Rectal smooth muscle tissue (tissue), 1 donor: ENCODE measurements around the gene CARS1.

Experiments used
- H3K27ac ChIP-seq: one replicate; pipeline ENCODE4 v1.7.0; 2013; ENCODE audit warnings: low read depth, low read length, inconsistent platforms
- H3K27me3 ChIP-seq: one replicate; pipeline ENCODE4 v1.7.0; 2013; ENCODE audit warnings: low read length; ENCODE audit not compliant: control insufficient read depth, insufficient read depth
- H3K36me3 ChIP-seq: one replicate; pipeline ENCODE4 v1.7.0; 2013; ENCODE audit warnings: low read length; ENCODE audit not compliant: control insufficient read depth, insufficient read depth
- H3K4me1 ChIP-seq: one replicate; pipeline ENCODE4 v1.7.0; 2013; ENCODE audit warnings: low read length; ENCODE audit not compliant: control insufficient read depth, insufficient read depth
- H3K4me3 ChIP-seq: one replicate; pipeline ENCODE4 v1.7.0; 2013; ENCODE audit warnings: low read length
- H3K9ac ChIP-seq: one replicate; pipeline ENCODE4 v1.7.0; 2013; ENCODE audit warnings: low read length

Gene CARS1

GRCh38 chr11:3037945-3038271 lies 19.3 kb downstream of the CARS1 start:
- H3K27me3 ChIP-seq: no peaks in the 10 kb centered on the region
- peaks cover 34% of the 10 kb centered on the region for H3K36me3 ChIP-seq
- H3K4me3 ChIP-seq: no peak overlapping the region
- no peak overlapping the region for H3K9ac ChIP-seq
- H3K27ac ChIP-seq: no peak overlapping the region
- peaks cover 5% of the 10 kb centered on the region for H3K4me1 ChIP-seq

DNA sequence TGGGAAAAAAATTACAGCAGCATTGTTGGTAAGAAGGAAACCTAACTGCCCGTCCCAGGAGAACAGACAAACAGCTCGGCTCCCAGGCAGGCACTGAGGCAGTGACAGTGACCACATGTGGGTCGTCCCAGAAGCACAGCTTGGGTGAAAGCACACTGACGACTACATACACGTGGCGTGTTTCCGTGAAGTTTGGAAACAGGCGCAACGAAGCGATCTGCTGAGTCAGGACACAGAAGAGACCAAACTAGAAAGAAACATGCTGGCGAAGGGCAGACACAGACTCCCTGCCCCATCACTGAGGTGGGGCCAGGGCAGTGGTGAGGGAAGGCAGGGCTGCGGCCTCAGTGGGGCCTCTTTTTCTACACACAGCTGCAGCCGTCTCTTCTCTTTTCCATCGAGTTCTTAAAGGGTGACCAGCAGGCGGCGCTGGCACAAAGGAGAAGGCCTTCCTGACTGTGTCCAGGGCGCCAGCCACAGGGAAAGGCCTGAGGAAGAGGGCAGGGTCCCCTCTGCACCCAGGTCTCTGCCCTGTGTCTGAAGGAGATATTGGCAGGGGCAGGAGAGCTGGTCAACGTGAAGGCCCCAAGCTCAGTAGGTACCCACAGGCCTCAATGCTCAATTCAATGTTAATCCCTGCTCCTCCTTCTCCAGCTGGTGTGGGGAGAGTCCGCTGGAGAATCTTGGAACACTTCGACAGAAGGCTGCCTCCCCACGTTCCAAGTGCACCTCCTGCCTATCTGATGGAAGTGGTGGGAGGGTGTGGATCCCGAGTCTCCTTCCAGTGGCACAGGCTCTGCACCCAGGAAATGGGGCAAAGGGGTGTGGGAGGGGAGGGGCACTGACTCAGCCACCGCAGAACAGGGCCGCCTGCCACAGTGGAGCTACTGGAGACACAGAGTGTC lies 19.9 kb downstream of the CARS1 start:
- H3K36me3 ChIP-seq: peaks cover 34% of the 10 kb centered on the region
- H3K9ac ChIP-seq: no peak overlapping the region
- H3K4me1 ChIP-seq: no peaks in the 10 kb centered on the region
- H3K27me3 ChIP-seq: no peaks in the 10 kb centered on the region
- no peak overlapping the region for H3K27ac ChIP-seq
- H3K4me3 ChIP-seq: no peak overlapping the region

DNA sequence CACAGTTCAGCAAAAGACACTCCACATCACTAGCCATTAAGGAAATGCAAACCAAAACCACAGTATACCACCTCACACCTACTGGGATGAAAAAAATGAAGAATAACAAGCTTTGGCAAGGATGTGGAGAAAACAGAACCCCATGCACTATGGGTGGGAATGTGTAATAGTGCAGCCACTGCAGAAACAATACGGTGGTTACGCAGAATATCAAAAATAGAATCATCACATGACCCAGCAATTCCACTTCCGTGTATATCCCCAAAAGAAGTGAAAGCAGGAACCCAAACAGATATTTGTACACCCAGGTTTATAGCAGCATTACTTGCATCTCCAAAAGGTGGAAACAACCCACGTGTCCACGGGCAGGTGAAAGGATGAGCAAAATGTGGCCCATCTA lies 20.8 kb downstream of the CARS1 start:
- H3K27me3 ChIP-seq: no peaks in the 10 kb centered on the region
- no peaks in the 10 kb centered on the region for H3K4me1 ChIP-seq
- H3K27ac ChIP-seq: no peak overlapping the region
- no peak overlapping the region for H3K9ac ChIP-seq
- peaks cover 29% of the 10 kb centered on the region for H3K36me3 ChIP-seq
- no peak overlapping the region for H3K4me3 ChIP-seq

DNA sequence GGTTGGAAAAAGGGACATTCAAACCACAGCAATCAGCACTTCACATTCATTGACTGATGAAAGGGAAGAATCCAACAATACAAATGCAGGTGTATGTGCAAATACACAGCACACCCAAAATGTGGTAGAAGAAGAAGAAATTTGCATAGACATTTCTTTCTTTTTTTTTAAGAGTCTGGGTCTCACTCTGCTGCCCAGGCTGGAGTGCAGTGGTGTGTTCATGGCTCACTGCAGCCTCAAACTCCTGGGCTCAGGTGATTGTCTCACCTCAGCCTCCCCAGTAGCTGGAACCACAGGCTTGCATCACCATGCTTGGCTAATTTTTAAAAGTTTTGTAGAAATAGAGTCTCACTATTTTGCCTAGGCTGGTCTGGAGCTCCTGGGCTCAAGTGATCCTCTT lies 21.9 kb downstream of the CARS1 start:
- H3K27ac ChIP-seq: no peak overlapping the region
- H3K4me1 ChIP-seq: peaks cover under 1% of the 10 kb centered on the region
- H3K4me3 ChIP-seq: no peak overlapping the region
- no peaks in the 10 kb centered on the region for H3K27me3 ChIP-seq
- H3K36me3 ChIP-seq: peaks cover 29% of the 10 kb centered on the region
- no peak overlapping the region for H3K9ac ChIP-seq

- Histone ChIP-seq H3K9ac (no peak overlapping the region), H3K4me1 (peaks cover 2% of the 10 kb centered on the region), H3K27ac (no peak overlapping the region), H3K36me3 (peaks cover 31% of the 10 kb centered on the region), H3K27me3 (no peaks in the 10 kb centered on the region), H3K4me3 (no peak overlapping the region)
Observed at GRCh38 chr11:3030289-3031070, 26.7 kb downstream of the CARS1 start.

GRCh38 chr11:3028813-3029212 lies 28.4 kb downstream of the CARS1 start:
- H3K36me3 ChIP-seq: peaks cover 26% of the 10 kb centered on the region
- H3K4me1 ChIP-seq: peaks cover 2% of the 10 kb centered on the region
- no peak overlapping the region for H3K27ac ChIP-seq
- H3K27me3 ChIP-seq: no peaks in the 10 kb centered on the region
- H3K9ac ChIP-seq: no peak overlapping the region
- H3K4me3 ChIP-seq: no peak overlapping the region

DNA sequence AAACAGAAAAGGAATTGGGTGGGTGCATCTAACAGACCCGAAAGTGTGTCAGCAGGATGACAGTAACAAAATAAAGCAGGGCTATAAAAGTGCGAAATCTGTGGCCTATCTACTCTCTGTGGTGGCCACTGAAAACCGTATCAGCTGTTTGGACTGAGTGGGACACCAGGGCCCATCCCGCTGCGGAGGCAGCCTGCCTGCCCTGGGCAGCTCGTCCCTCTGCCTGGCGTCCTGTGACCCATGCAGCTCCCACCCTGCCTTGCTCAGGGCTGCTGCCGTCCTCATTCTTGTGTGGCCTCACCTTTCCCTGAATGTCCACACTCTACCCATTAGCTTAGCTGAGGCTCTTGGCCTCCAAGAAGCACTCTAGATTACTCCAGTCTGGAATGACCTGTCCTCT lies 30.4 kb downstream of the CARS1 start:
- no peak overlapping the region for H3K27ac ChIP-seq
- H3K4me1 ChIP-seq: peaks cover 2% of the 10 kb centered on the region
- H3K27me3 ChIP-seq: no peaks in the 10 kb centered on the region
- H3K4me3 ChIP-seq: no peak overlapping the region
- no peak overlapping the region for H3K9ac ChIP-seq
- H3K36me3 ChIP-seq: peaks cover 25% of the 10 kb centered on the region

- H3K9ac ChIP-seq: no peak overlapping the region
- H3K27ac ChIP-seq: no peak overlapping the region
- no peaks in the 10 kb centered on the region for H3K27me3 ChIP-seq
- H3K36me3 ChIP-seq: peaks cover 20% of the 10 kb centered on the region
- no peaks in the 10 kb centered on the region for H3K4me1 ChIP-seq
- no peak overlapping the region for H3K4me3 ChIP-seq
Observed at GRCh38 chr11:3022982-3023381, 34.2 kb downstream of the CARS1 start.

DNA sequence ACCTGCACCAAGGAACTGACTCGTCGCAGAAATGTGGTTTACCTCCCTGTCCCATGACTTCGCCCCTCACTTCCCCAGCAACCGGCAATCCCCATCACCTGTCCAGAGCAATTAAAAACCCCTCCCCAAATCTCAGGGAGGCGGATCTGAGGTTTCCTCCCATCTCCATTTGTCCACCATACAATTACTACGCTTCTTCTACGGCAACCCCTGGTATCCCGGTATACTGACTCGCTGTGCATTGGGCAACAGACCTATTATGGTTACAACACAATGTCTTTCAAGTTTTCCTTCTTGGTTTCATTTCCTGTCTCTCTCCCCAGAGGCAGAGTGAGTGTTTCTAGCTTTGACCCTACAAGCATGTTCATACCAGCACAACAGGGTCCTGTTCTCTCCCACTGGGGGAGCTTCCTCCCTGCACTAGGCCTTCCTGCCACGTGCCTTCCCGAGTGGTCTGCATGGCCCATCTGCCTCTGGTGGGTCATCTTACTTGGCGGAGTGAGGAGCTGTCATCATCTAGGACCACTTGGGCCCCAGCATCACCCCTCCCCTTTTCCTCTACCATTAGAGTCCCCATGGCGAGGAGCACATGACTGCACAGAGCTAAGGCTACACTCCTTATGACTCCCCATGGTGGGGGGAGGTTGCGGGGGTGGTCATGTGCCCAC lies 34.8 kb downstream of the CARS1 start:
- Histone ChIP-seq H3K27me3 (no peaks in the 10 kb centered on the region), H3K4me3 (no peak overlapping the region), H3K4me1 (no peaks in the 10 kb centered on the region), H3K36me3 (peaks cover 25% of the 10 kb centered on the region), H3K9ac (no peak overlapping the region), H3K27ac (no peak overlapping the region)

- Histone ChIP-seq H3K36me3 (peaks cover 25% of the 10 kb centered on the region), H3K27ac (no peak overlapping the region), H3K27me3 (no peaks in the 10 kb centered on the region), H3K9ac (no peak overlapping the region), H3K4me3 (no peak overlapping the region), H3K4me1 (no peaks in the 10 kb centered on the region)
Observed at GRCh38 chr11:3021125-3021524, 36.1 kb downstream of the CARS1 start.

- H3K27ac ChIP-seq: no peak overlapping the region
- no peaks in the 10 kb centered on the region for H3K4me1 ChIP-seq
- H3K9ac ChIP-seq: no peak overlapping the region
- H3K4me3 ChIP-seq: no peak overlapping the region
- peaks cover 35% of the 10 kb centered on the region for H3K36me3 ChIP-seq
- no peaks in the 10 kb centered on the region for H3K27me3 ChIP-seq
Observed at GRCh38 chr11:3020011-3020410, 37.2 kb downstream of the CARS1 start.

DNA sequence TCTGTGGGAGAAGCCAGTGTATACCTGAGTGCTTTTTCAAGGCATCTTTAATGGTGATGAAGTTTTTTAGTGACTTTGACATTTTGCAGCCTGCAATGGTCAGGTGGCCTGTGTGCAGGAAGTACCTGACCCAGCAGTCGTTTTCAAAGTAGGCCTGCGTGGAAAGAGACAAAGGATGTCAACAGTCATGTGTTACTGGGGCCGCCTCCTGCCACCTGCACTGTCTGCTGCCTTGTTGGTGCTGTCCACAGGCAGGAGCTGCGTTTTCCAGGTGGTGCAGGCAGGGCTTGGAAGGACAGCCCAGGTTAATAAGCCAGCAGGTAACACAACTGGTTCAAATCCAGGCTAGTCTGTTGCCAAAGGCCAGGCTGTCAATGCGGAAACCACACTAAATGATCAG lies 38.6 kb downstream of the CARS1 start:
- Histone ChIP-seq H3K4me3 (no peak overlapping the region), H3K27me3 (no peaks in the 10 kb centered on the region), H3K27ac (no peak overlapping the region), H3K4me1 (no peaks in the 10 kb centered on the region), H3K9ac (no peak overlapping the region), H3K36me3 (peaks cover 43% of the 10 kb centered on the region)
